Uterus (tissue), 2 donors: ENCODE data around the gene TMEM130.

Source experiments
- POLR2A ChIP-seq, 2 donors: fragments of 450-650 bp; IDR thresholded peaks; one replicate each; pipeline ENCODE4 v1.6.1; 2016; ENCODE audit warnings: antibody characterized with exemption in 2 of 2, mild to moderate bottlenecking in 1 of 2, moderate library complexity in 1 of 2
- TF ChIP-seq, protein P1 (sequence below), 4 experiments: fragments of 200-600 bp in 2 of 4; fragments of 450-650 bp in 2 of 4; sonication (generic) in 2 of 4; IDR thresholded peaks; one replicate each; pipeline ENCODE4 v1.5.1; 2016 to 2019; ENCODE audit warnings: antibody characterized with exemption in 4 of 4, mild to moderate bottlenecking in 2 of 4, moderate library complexity in 1 of 4

GRCh38 chr7:98903246-98903645, 33.4 kb upstream of the TMEM130 start:
- TF ChIP-seq, protein P1, sequence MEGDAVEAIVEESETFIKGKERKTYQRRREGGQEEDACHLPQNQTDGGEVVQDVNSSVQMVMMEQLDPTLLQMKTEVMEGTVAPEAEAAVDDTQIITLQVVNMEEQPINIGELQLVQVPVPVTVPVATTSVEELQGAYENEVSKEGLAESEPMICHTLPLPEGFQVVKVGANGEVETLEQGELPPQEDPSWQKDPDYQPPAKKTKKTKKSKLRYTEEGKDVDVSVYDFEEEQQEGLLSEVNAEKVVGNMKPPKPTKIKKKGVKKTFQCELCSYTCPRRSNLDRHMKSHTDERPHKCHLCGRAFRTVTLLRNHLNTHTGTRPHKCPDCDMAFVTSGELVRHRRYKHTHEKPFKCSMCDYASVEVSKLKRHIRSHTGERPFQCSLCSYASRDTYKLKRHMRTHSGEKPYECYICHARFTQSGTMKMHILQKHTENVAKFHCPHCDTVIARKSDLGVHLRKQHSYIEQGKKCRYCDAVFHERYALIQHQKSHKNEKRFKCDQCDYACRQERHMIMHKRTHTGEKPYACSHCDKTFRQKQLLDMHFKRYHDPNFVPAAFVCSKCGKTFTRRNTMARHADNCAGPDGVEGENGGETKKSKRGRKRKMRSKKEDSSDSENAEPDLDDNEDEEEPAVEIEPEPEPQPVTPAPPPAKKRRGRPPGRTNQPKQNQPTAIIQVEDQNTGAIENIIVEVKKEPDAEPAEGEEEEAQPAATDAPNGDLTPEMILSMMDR (IDR thresholded peaks at IDR 0.05) = no peak
- TF ChIP-seq POLR2A (IDR thresholded peaks at IDR 0.05) = no peak
